H1 (cell line): ENCODE results near the gene ADARB2. TPM values are rescaled to one million over a fixed set of nuclear protein-coding genes. Genes with fewer than 3 reads are reported as not detected.

ENCODE experiments used
- CTCF ChIA-PET: fragments of 300-600 bp; sonication (Branson Sonifier 250); formaldehyde crosslinking; loops from one replicate; lab custom pipeline; 2021; ENCODE audit not compliant: partially characterized antibody; lab: Charles Lee
- POLR2A ChIA-PET: fragments of 300-600 bp; sonication (Branson Sonifier 250); formaldehyde crosslinking; loops from one replicate; lab custom pipeline; 2021; ENCODE audit warnings: inconsistent platforms; ENCODE audit not compliant: partially characterized antibody; lab: Charles Lee
- DNase-seq, 2 experiments: peaks; one replicate each; pipeline versions ENCODE4 v3.0.0 to v3.0.0-alpha.2; 2010 to 2022; ENCODE audit warnings: low spot score in 2 of 2, low read depth in 1 of 2, mixed read lengths in 1 of 2
- FAIRE-seq: peaks from 2 replicates; lab custom pipeline; 2011; peaks lifted over from hg19 to GRCh38; lab: Jason Lieb, UNC
- H2AFZ ChIP-seq: 2 replicates; pipeline ENCODE4 v1.8.1; 2012; ENCODE audit warnings: low read length, inconsistent platforms
- H2AK5ac ChIP-seq: 2 replicates; pipeline ENCODE4 v1.6.1; 2013; ENCODE audit warnings: low read depth, low read length
- H2BK120ac ChIP-seq: replicated peaks from 2 replicates; pipeline ENCODE3; 2013; ENCODE audit warnings: low read depth, low read length, inconsistent platforms
- H2BK12ac ChIP-seq: 2 replicates; pipeline ENCODE4 v1.6.1; 2013; ENCODE audit warnings: low read depth, low read length
- H2BK15ac ChIP-seq: 2 replicates; pipeline ENCODE4 v1.6.1; 2013; ENCODE audit warnings: low read length
- H2BK20ac ChIP-seq: 2 replicates; pipeline ENCODE4 v1.6.1; 2013; ENCODE audit warnings: low read length
- H2BK5ac ChIP-seq: 2 replicates; pipeline ENCODE4 v1.6.1; 2013; ENCODE audit warnings: low read depth, low read length
- H3K14ac ChIP-seq: 2 replicates; pipeline ENCODE4 v1.6.1; 2013; ENCODE audit warnings: inconsistent platforms; ENCODE audit not compliant: insufficient read length
- H3K18ac ChIP-seq: 2 replicates; pipeline ENCODE4 v1.6.1; 2013; ENCODE audit warnings: low read length; ENCODE audit errors: extremely low read depth
- H3K23ac ChIP-seq: 2 replicates; pipeline ENCODE4 v1.6.1; 2013; ENCODE audit warnings: inconsistent platforms; ENCODE audit not compliant: insufficient read length
- H3K23me2 ChIP-seq: 2 replicates; pipeline ENCODE4 v1.6.1; 2013; ENCODE audit warnings: low read depth, low read length
- H3K27ac ChIP-seq: 2 replicates; pipeline ENCODE4 v1.6.1; 2011; ENCODE audit warnings: low read depth, low read length, inconsistent platforms
- H3K27me3 ChIP-seq, 4 experiments: replicated peaks in 1 of 4; 1 replicate in 1 of 4; 2 replicates in 3 of 4; pipeline versions ENCODE4 v1.6.1 to v1.8.1; 2011 to 2013; ENCODE audit warnings: low read length in 3 of 4, mild to moderate bottlenecking in 3 of 4, inconsistent platforms in 2 of 4, mixed read lengths in 2 of 4, moderate library complexity in 1 of 4; ENCODE audit not compliant: control insufficient read depth in 3 of 4, insufficient read depth in 3 of 4; ENCODE audit errors: extremely low read depth in 1 of 4
- H3K36me3 ChIP-seq, 4 experiments: 2 replicates each; pipeline versions ENCODE4 v1.6.1 to v1.8.1; 2011 to 2013; ENCODE audit warnings: mild to moderate bottlenecking in 4 of 4, low read length in 3 of 4, moderate library complexity in 2 of 4, control low read depth in 1 of 4, inconsistent platforms in 1 of 4; ENCODE audit not compliant: insufficient read depth in 4 of 4, control insufficient read depth in 2 of 4
- H3K4ac ChIP-seq: replicated peaks from 2 replicates; pipeline ENCODE3; 2013; ENCODE audit warnings: low read length, low read depth, mixed read lengths, inconsistent platforms; ENCODE audit not compliant: insufficient read length
- H3K4me1 ChIP-seq, 4 experiments: replicated peaks in 1 of 4; 1 replicate in 1 of 4; 2 replicates in 3 of 4; pipeline versions ENCODE4 v1.6.1 to v1.8.1; 2011 to 2013; ENCODE audit warnings: low read length in 3 of 4, inconsistent platforms in 2 of 4, mixed read lengths in 1 of 4; ENCODE audit not compliant: insufficient read depth in 4 of 4, control insufficient read depth in 3 of 4
- H3K4me2 ChIP-seq, 2 experiments: 2 replicates each; pipeline versions ENCODE4 v1.6.1 to v1.8.1; 2011 to 2013; ENCODE audit warnings: low read depth in 2 of 2, low read length in 2 of 2, control low read depth in 1 of 2, inconsistent platforms in 1 of 2, mild to moderate bottlenecking in 1 of 2; ENCODE audit not compliant: insufficient read depth in 1 of 2
- H3K4me3 ChIP-seq, 4 experiments: fragments of 200-600, 300-600 bp in 1 of 4; sonication (generic), shearing (Covaris generic), sonication (Bioruptor Twin) in 1 of 4; 2 replicates each; pipeline versions ENCODE4 v1.5.1 to v1.8.1; 2011 to 2016; ENCODE audit warnings: low read length in 4 of 4, low read depth in 3 of 4, control low read depth in 2 of 4, inconsistent platforms in 2 of 4, mild to moderate bottlenecking in 2 of 4, mixed read lengths in 1 of 4, moderate library complexity in 1 of 4; ENCODE audit not compliant: insufficient read depth in 2 of 4; ENCODE audit errors: extremely low read depth in 1 of 4
- H3K56ac ChIP-seq: replicated peaks from 2 replicates; pipeline ENCODE3; 2013; ENCODE audit warnings: low read depth, mild to moderate bottlenecking, mixed read lengths, low read length, inconsistent platforms; ENCODE audit not compliant: insufficient read length
- H3K79me1 ChIP-seq: 2 replicates; pipeline ENCODE4 v1.6.1; 2013; ENCODE audit warnings: low read depth, low read length, control low read depth
- H3K79me2 ChIP-seq, 2 experiments: 2 replicates each; pipeline versions ENCODE4 v1.6.1 to v1.8.1; 2012 to 2013; ENCODE audit warnings: low read length in 2 of 2, mild to moderate bottlenecking in 2 of 2, inconsistent platforms in 1 of 2; ENCODE audit not compliant: insufficient read depth in 2 of 2, control insufficient read depth in 1 of 2
- H3K9ac ChIP-seq, 4 experiments: replicated peaks in 1 of 4; 1 replicate in 1 of 4; 2 replicates in 3 of 4; pipeline versions ENCODE4 v1.6.1 to v1.8.1; 2011 to 2013; ENCODE audit warnings: low read depth in 3 of 4, low read length in 3 of 4, control low read depth in 2 of 4, mild to moderate bottlenecking in 2 of 4, moderate library complexity in 2 of 4, inconsistent platforms in 1 of 4; ENCODE audit errors: extremely low read depth in 1 of 4
- H3K9me3 ChIP-seq, 2 experiments: 2 replicates each; pipeline versions ENCODE4 v1.6.1 to v1.8.1; 2012 to 2013; ENCODE audit warnings: mild to moderate bottlenecking in 2 of 2, moderate library complexity in 2 of 2, control low read depth in 1 of 2, inconsistent platforms in 1 of 2, low read depth in 1 of 2, low read length in 1 of 2, mixed read lengths in 1 of 2; ENCODE audit not compliant: insufficient read depth in 2 of 2
- H4K20me1 ChIP-seq, 2 experiments: replicated peaks in 1 of 2; 2 replicates each; pipeline versions ENCODE3 to v1.8.1; 2011 to 2013; ENCODE audit warnings: inconsistent platforms in 2 of 2, low read length in 2 of 2, mild to moderate bottlenecking in 1 of 2; ENCODE audit not compliant: insufficient read depth in 2 of 2, control insufficient read depth in 1 of 2
- H4K5ac ChIP-seq: 2 replicates; pipeline ENCODE4 v1.6.1; 2013; ENCODE audit warnings: low read length, low read depth, mixed read lengths, inconsistent platforms; ENCODE audit not compliant: insufficient read length
- H4K8ac ChIP-seq: 2 replicates; pipeline ENCODE4 v1.8.0; 2013; ENCODE audit warnings: mild to moderate bottlenecking, moderate library complexity, low read length, inconsistent platforms; ENCODE audit not compliant: insufficient read depth; ENCODE audit errors: extremely low read depth
- H4K91ac ChIP-seq: replicated peaks from 2 replicates; pipeline ENCODE3; 2013; ENCODE audit warnings: low read length, mixed read lengths, inconsistent platforms; ENCODE audit not compliant: insufficient read length
- CTCF ChIP-seq, 3 experiments: IDR thresholded peaks; 1 replicate in 2 of 3; 2 replicates in 1 of 3; pipeline versions ENCODE4 v1.5.1 to v1.6.1; 2011; ENCODE audit warnings: low read length in 3 of 3, mild to moderate bottlenecking in 3 of 3, inconsistent platforms in 2 of 3, low read depth in 1 of 3, moderate library complexity in 1 of 3; ENCODE audit not compliant: insufficient read depth in 1 of 3; ENCODE audit errors: control extremely low read depth in 1 of 3
- E2F6 ChIP-seq: IDR thresholded peaks from 2 replicates; pipeline ENCODE4 v1.6.1; 2012; ENCODE audit warnings: inconsistent platforms
- GABPA ChIP-seq: IDR thresholded peaks from 2 replicates; pipeline ENCODE4 v1.6.1; 2011; ENCODE audit warnings: mild to moderate bottlenecking, low read length, moderate library complexity, borderline replicate concordance; ENCODE audit not compliant: insufficient read depth
- SP1 ChIP-seq: IDR thresholded peaks from 2 replicates; pipeline ENCODE4 v1.6.1; 2011; ENCODE audit warnings: low read depth, low read length
- ZNF274 ChIP-seq: IDR thresholded peaks from 2 replicates; pipeline ENCODE4 v1.7.0; 2012; ENCODE audit warnings: low read length, borderline replicate concordance; ENCODE audit errors: extremely low read depth
- WGBS, 2 experiments: shearing (Covaris generic) in 1 of 2; methylation state at CpG; one replicate each; pipeline versions ENCODE4 v1.1.6 to v1.1.7; 2013 to 2015; ENCODE audit warnings: low lambda C conversion rate in 2 of 2, mixed read lengths in 2 of 2, inconsistent platforms in 1 of 2, low coverage in 1 of 2, missing lambda C conversion rate in 1 of 2; ENCODE audit not compliant: insufficient replicate concordance in 2 of 2, insufficient coverage in 1 of 2, insufficient read length in 1 of 2; ENCODE audit errors: extremely low coverage in 1 of 2, missing lambda C conversion rate in 1 of 2; 5-methylcytosine and 5-hydroxymethylcytosine counted together
- polyA plus RNA-seq, 7 experiments: library from polyadenylated mRNA; depleted of rRNA in 3 of 7; stranded (reverse) in 5 of 7; unstranded in 2 of 7; fragments of >200 nt in 5 of 7; fragments of 200-250 nt in 2 of 7; gene quantifications; 1 replicate in 5 of 7; 2 replicates in 1 of 7; 4 replicates in 1 of 7; pipeline versions ENCODE4 v1.2.1 to v1.2.3, GENCODE V29; 2011 to 2013; ENCODE audit warnings: missing spikeins in 2 of 7, mixed read lengths in 2 of 7
- total RNA-seq: library from RNA; stranded (reverse); fragmentation: NEBNext Ultra II Directional; extraction: Animal tissue kit (Norgen Biotek cat#: 25700); gene quantifications from 2 replicates; pipeline ENCODE4 v1.2.1, GENCODE V29; 2021

Gene ADARB2
- total and polyA plus RNA-seq, 2 of the 8 experiments (the other 6 are each of a cell fraction or from before 2014, with no cell fraction given): 2.2 to 2.8 TPM

GRCh38 chr10:1514681-1515080, 222.6 kb downstream of the ADARB2 start:
- TF ChIP-seq ZNF274 (no peak), CTCF (IDR thresholded peaks at IDR 0.05; ENCODE audit: control extremely low read depth in 1 of 3, insufficient read depth in 1 of 3, low read depth in 1 of 3, low read length in 3 of 3) (no peak), GABPA (no peak), SP1 (no peak), E2F6 (no peak)
- Histone ChIP-seq H3K9ac (no peak overlapping the region), H3K4me1 (no peaks in the 10 kb centered on the region; a peak in 1 of 7 replicates), H3K4me2 (no peak overlapping the region), H3K14ac (no peak overlapping the region), H3K18ac (no peak overlapping the region), H2BK20ac (no peak overlapping the region), H4K8ac (no peak overlapping the region), H4K5ac (no peak overlapping the region), H3K56ac (no peak overlapping the region), H4K91ac (no peak overlapping the region), H3K23me2 (no peaks in the 10 kb centered on the region), H3K9me3 (0 out of 4 replicates have a peak, but pooled peaks cover 0 to 3% of the 10 kb centered on the region in 2 experiments), H2BK5ac (no peak overlapping the region), H4K20me1 (no peaks in the 10 kb centered on the region), H3K79me1 (no peaks in the 10 kb centered on the region), H2AFZ (no peak overlapping the region), H2BK120ac (no peak overlapping the region), H3K27ac (no peak overlapping the region), H3K79me2 (no peaks in the 10 kb centered on the region; a peak in 1 of 4 replicates), H2BK15ac (no peak overlapping the region), H3K4me3 (no peak overlapping the region), H3K23ac (no peak overlapping the region), H2BK12ac (no peak overlapping the region), H3K36me3 (no peaks in the 10 kb centered on the region), H2AK5ac (no peak overlapping the region), H3K27me3 (peaks cover 0 to 2% (median 0%) of the 10 kb centered on the region in 4 experiments; a peak in 2 of 7 replicates), H3K4ac (no peak overlapping the region)
- 90% methylated on average over 8 of the region's 8 CpGs; no CpG with 5 or more reads in 1 of the 2 experiments for WGBS, 2 experiments
- CTCF ChIA-PET: interaction anchor here (1.2 kb wide), 1 partner anchor 29 kb away, joined by 3 read pairs; no protein-coding TSS in a partner anchor
- POLR2A ChIA-PET: no interaction called here
- DNase-seq (no peak), FAIRE-seq (no peak)
